Neural cell (in vitro differentiated cells): Measurements from ENCODE around the gene EXOC1. TPM values are rescaled to one million over a fixed set of nuclear protein-coding genes. Genes with fewer than 3 reads are reported as not detected.

Experiments used
- H2AFZ ChIP-seq: fragments of 200-600, 300-800 bp; sonication (generic), shearing (Covaris generic); 2 replicates; pipeline ENCODE4 v1.6.0; 2014; ENCODE audit warnings: low read depth, mild to moderate bottlenecking, antibody characterized with exemption, low read length, moderate library complexity
- H3F3A ChIP-seq: fragments of 200-600 bp; shearing (Covaris generic); 2 replicates; pipeline ENCODE4 v1.6.1; 2016; ENCODE audit warnings: mild to moderate bottlenecking, moderate library complexity, mixed read lengths, antibody characterized with exemption, low read length; ENCODE audit not compliant: insufficient read depth, poor library complexity, severe bottlenecking
- H3K27ac ChIP-seq: fragments of 200-600, 300-800 bp; sonication (generic), shearing (Covaris generic); 2 replicates; pipeline ENCODE4 v1.5.1; 2014; ENCODE audit warnings: mild to moderate bottlenecking, low read length, moderate library complexity
- H3K27me3 ChIP-seq: fragments of 300-800, 200-600 bp; sonication (generic), shearing (Covaris generic); 2 replicates; pipeline ENCODE4 v1.6.0; 2014; ENCODE audit warnings: mild to moderate bottlenecking, low read depth, low read length, moderate library complexity; ENCODE audit not compliant: insufficient read depth
- H3K36me3 ChIP-seq: fragments of 300-800, 200-600 bp; sonication (generic), shearing (Covaris generic); 2 replicates; pipeline ENCODE4 v1.5.1; 2014; ENCODE audit warnings: mild to moderate bottlenecking, antibody characterized with exemption, low read length, moderate library complexity; ENCODE audit not compliant: insufficient read depth
- H3K4me2 ChIP-seq: fragments of 300-800, 200-600 bp; sonication (generic), shearing (Covaris generic); 2 replicates; pipeline ENCODE4 v1.6.0; 2014; ENCODE audit warnings: mild to moderate bottlenecking, low read length
- H3K4me3 ChIP-seq: fragments of 300-800, 200-600 bp; sonication (generic), shearing (Covaris generic); 2 replicates; pipeline ENCODE4 v1.5.1; 2014; ENCODE audit warnings: mild to moderate bottlenecking, low read length, moderate library complexity
- H3K79me2 ChIP-seq: fragments of 200-600 bp; shearing (Covaris generic); replicated peaks from 2 replicates; pipeline ENCODE4 v1.6.0; 2014; ENCODE audit warnings: mild to moderate bottlenecking, low read length, moderate library complexity; ENCODE audit not compliant: insufficient read depth
- H3K9ac ChIP-seq: fragments of 300-800, 200-600 bp; sonication (generic), shearing (Covaris generic); 2 replicates; pipeline ENCODE4 v1.6.1; 2016; ENCODE audit warnings: mild to moderate bottlenecking, low read length, mixed read lengths
- H3K9me2 ChIP-seq: fragments of 200-600 bp; shearing (Covaris generic); 2 replicates; pipeline ENCODE4 v1.6.1; 2016; ENCODE audit warnings: mild to moderate bottlenecking, low read length, mixed read lengths; ENCODE audit not compliant: insufficient read depth
- H3K9me3 ChIP-seq: fragments of 200-600, 300-800 bp; sonication (generic), shearing (Covaris generic); 2 replicates; pipeline ENCODE4 v1.6.1; 2016; ENCODE audit warnings: mild to moderate bottlenecking, mixed run types, low read length, moderate library complexity, mixed read lengths
- H4K20me1 ChIP-seq: fragments of 200-600 bp; shearing (Covaris generic); 2 replicates; pipeline ENCODE4 v1.6.1; 2016; ENCODE audit warnings: mild to moderate bottlenecking, mixed run types; ENCODE audit not compliant: insufficient read depth
- EP300 ChIP-seq: fragments of 450-650 bp; conservative IDR thresholded peaks from 2 replicates; pipeline ENCODE4 v1.6.1; 2014; ENCODE audit warnings: antibody characterized with exemption, mild to moderate bottlenecking, moderate library complexity; ENCODE audit not compliant: poor library complexity, severe bottlenecking
- EZH2 ChIP-seq: fragments of 200-600, 300-800 bp; shearing (Covaris generic), sonication (generic); IDR thresholded peaks from 2 replicates; pipeline ENCODE4 v1.6.1; 2014; ENCODE audit warnings: antibody characterized with exemption, low read length, borderline replicate concordance, mild to moderate bottlenecking; ENCODE audit not compliant: insufficient read depth, poor library complexity, severe bottlenecking
- MXI1 ChIP-seq: fragments of 450-650 bp; conservative IDR thresholded peaks from 2 replicates; pipeline ENCODE4 v1.6.1; 2014; ENCODE audit warnings: antibody characterized with exemption, mild to moderate bottlenecking; ENCODE audit not compliant: poor library complexity, severe bottlenecking
- POLR2AphosphoS5 ChIP-seq: IDR thresholded peaks from 2 replicates; pipeline ENCODE4 v1.6.1; 2012
- RAD21 ChIP-seq: fragments of 450-650 bp; conservative IDR thresholded peaks from 2 replicates; pipeline ENCODE4 v1.6.1; 2014; ENCODE audit warnings: antibody characterized with exemption, mild to moderate bottlenecking, moderate library complexity
- SMC3 ChIP-seq: fragments of 450-650 bp; conservative IDR thresholded peaks from 2 replicates; pipeline ENCODE4 v1.6.1; 2014; ENCODE audit warnings: antibody characterized with exemption, mild to moderate bottlenecking, moderate library complexity; ENCODE audit not compliant: poor library complexity
- TAF1 ChIP-seq: IDR thresholded peaks from 2 replicates; pipeline ENCODE4 v1.6.1; 2012; ENCODE audit warnings: low read depth
- polyA plus RNA-seq: library from polyadenylated mRNA; depleted of rRNA; stranded (reverse); fragments of >200 nt; gene quantifications from 2 replicates; pipeline ENCODE4 v1.2.3, GENCODE V29; 2014
- TF ChIP-seq, protein P1 (sequence below): IDR thresholded peaks from 2 replicates; pipeline ENCODE4 v1.6.1; 2012; ENCODE audit warnings: borderline replicate concordance
- TF ChIP-seq, protein P2 (sequence below): fragments of 450-650 bp; IDR thresholded peaks from 2 replicates; pipeline ENCODE4 v1.5.1; 2014; ENCODE audit warnings: antibody characterized with exemption, mild to moderate bottlenecking, moderate library complexity; ENCODE audit not compliant: poor library complexity, severe bottlenecking

The EXOC1 gene
- polyA plus RNA-seq, 1 donor from 2014 or later, result 106 TPM

DNA sequence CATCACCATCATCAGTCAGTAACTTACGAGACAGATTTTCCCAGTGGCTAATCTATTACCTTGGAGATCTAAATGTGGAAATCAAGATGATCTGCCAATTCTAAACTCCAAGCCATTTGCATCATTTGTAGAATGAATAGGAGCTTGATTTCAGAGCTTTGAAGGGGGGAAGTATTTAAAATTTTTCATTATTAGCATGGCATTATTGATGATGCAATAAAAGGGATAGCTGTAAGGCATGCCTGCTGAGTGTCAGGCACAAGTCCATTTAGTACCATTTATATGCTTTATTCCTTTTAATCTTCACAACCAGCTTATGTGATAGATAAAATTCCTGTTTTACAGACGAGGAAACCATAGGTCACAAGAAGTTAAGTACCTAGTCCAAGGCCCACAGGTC is 28.6 kb upstream of the EXOC1 start:
- no peak overlapping the region for H3K4me2 ChIP-seq
- no peaks in the 10 kb centered on the region for H3K27me3 ChIP-seq
- no peaks in the 10 kb centered on the region for H3K9me2 ChIP-seq
- no peak overlapping the region for H3K9ac ChIP-seq
- H3K79me2 ChIP-seq, result no peaks in the 10 kb centered on the region
- H2AFZ ChIP-seq, result no peak overlapping the region
- no peaks in the 10 kb centered on the region for H3K9me3 ChIP-seq
- H3K36me3 ChIP-seq, result no peaks in the 10 kb centered on the region
- no peaks in the 10 kb centered on the region for H4K20me1 ChIP-seq
- no peak overlapping the region for H3K4me3 ChIP-seq
- no peak for TF ChIP-seq POLR2AphosphoS5
- no peak for TF ChIP-seq EP300
- no peak for TF ChIP-seq SMC3
- TF ChIP-seq EZH2, result no peak
- TF ChIP-seq TAF1, result no peak
- TF ChIP-seq MXI1, result no peak
- no peak for TF ChIP-seq RAD21
- TF ChIP-seq, protein P1, sequence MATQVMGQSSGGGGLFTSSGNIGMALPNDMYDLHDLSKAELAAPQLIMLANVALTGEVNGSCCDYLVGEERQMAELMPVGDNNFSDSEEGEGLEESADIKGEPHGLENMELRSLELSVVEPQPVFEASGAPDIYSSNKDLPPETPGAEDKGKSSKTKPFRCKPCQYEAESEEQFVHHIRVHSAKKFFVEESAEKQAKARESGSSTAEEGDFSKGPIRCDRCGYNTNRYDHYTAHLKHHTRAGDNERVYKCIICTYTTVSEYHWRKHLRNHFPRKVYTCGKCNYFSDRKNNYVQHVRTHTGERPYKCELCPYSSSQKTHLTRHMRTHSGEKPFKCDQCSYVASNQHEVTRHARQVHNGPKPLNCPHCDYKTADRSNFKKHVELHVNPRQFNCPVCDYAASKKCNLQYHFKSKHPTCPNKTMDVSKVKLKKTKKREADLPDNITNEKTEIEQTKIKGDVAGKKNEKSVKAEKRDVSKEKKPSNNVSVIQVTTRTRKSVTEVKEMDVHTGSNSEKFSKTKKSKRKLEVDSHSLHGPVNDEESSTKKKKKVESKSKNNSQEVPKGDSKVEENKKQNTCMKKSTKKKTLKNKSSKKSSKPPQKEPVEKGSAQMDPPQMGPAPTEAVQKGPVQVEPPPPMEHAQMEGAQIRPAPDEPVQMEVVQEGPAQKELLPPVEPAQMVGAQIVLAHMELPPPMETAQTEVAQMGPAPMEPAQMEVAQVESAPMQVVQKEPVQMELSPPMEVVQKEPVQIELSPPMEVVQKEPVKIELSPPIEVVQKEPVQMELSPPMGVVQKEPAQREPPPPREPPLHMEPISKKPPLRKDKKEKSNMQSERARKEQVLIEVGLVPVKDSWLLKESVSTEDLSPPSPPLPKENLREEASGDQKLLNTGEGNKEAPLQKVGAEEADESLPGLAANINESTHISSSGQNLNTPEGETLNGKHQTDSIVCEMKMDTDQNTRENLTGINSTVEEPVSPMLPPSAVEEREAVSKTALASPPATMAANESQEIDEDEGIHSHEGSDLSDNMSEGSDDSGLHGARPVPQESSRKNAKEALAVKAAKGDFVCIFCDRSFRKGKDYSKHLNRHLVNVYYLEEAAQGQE, result no peak
- TF ChIP-seq, protein P2, sequence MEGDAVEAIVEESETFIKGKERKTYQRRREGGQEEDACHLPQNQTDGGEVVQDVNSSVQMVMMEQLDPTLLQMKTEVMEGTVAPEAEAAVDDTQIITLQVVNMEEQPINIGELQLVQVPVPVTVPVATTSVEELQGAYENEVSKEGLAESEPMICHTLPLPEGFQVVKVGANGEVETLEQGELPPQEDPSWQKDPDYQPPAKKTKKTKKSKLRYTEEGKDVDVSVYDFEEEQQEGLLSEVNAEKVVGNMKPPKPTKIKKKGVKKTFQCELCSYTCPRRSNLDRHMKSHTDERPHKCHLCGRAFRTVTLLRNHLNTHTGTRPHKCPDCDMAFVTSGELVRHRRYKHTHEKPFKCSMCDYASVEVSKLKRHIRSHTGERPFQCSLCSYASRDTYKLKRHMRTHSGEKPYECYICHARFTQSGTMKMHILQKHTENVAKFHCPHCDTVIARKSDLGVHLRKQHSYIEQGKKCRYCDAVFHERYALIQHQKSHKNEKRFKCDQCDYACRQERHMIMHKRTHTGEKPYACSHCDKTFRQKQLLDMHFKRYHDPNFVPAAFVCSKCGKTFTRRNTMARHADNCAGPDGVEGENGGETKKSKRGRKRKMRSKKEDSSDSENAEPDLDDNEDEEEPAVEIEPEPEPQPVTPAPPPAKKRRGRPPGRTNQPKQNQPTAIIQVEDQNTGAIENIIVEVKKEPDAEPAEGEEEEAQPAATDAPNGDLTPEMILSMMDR, result no peak
- H3F3A ChIP-seq, result no peaks in the 10 kb centered on the region
- H3K27ac ChIP-seq, result no peak overlapping the region

DNA sequence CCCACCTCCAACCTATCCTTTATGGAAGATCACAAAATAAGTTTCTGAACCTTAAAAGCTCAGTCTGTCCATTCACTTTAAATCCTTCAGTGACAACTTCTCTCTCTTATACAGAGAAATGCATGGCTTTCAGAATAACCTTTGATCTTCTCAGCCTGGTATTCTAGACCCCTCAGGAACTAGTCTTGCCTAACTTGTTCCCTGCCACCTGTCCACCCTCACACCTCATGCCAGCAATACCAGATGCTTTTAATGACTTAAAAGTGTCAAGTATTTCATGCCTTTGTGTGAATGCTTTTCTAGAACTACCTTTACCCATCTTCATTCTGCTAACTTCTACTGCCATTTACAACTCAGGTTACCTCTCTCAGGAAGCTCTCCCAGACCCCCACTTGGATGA is 26.5 kb upstream of the EXOC1 start:
- Histone ChIP-seq H3K36me3 (no peaks in the 10 kb centered on the region), H3K4me3 (no peak overlapping the region), H3K4me2 (no peak overlapping the region), H3K79me2 (no peaks in the 10 kb centered on the region), H3K27ac (no peak overlapping the region), H3F3A (no peaks in the 10 kb centered on the region), H3K9me3 (no peaks in the 10 kb centered on the region), H3K9ac (no peak overlapping the region), H3K27me3 (no peaks in the 10 kb centered on the region), H2AFZ (no peak overlapping the region), H3K9me2 (no peaks in the 10 kb centered on the region), H4K20me1 (no peaks in the 10 kb centered on the region)
- TF ChIP-seq EP300 (no peak), EZH2 (no peak), RAD21 (no peak)

DNA sequence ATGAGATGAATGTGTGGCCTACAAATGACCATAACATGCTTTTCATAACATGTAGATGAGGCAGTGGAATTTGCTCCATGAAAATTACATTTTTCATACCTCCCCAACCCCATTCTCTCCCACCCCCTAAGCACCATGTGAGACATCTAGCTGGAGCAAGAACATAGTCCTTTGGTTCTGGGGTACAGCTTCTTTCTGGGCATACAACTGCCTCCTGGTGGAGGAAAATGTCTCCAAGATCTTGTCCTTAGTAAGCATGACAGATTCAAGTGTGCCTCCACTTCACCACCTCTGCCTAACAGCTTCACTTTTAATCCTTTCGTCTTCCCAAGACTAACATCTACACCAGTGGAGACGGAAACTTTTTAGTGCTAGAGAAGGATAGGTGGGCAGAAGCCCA is 25.9 kb upstream of the EXOC1 start:
- H3K4me2 ChIP-seq, result no peak overlapping the region
- no peaks in the 10 kb centered on the region for H3K9me3 ChIP-seq
- no peak for TF ChIP-seq TAF1
- TF ChIP-seq, protein P1, result no peak
- TF ChIP-seq MXI1, result no peak
- no peak for TF ChIP-seq EZH2
- no peak for TF ChIP-seq EP300
- no peak for TF ChIP-seq SMC3
- TF ChIP-seq, protein P2, result no peak
- TF ChIP-seq RAD21, result no peak
- TF ChIP-seq POLR2AphosphoS5, result no peak
- H2AFZ ChIP-seq, result no peak overlapping the region
- no peaks in the 10 kb centered on the region for H3K9me2 ChIP-seq
- H3K4me3 ChIP-seq, result no peak overlapping the region
- H3K36me3 ChIP-seq, result no peaks in the 10 kb centered on the region
- no peak overlapping the region for H3K9ac ChIP-seq
- no peaks in the 10 kb centered on the region for H3K79me2 ChIP-seq
- no peaks in the 10 kb centered on the region for H3F3A ChIP-seq
- H3K27me3 ChIP-seq, result no peaks in the 10 kb centered on the region
- no peaks in the 10 kb centered on the region for H4K20me1 ChIP-seq
- H3K27ac ChIP-seq, result no peak overlapping the region
